Right atrium auricular region (tissue), 2 donors: Measurements from ENCODE around the gene CDK15. TPM values are rescaled to one million over a fixed set of nuclear protein-coding genes. Genes with fewer than 3 reads are reported as not detected.
A peak's percentile ranks its signal among the peaks of the same experiment; 100 is the strongest.

Source experiments
- DNase-seq: peaks from one replicate; pipeline ENCODE4 v3.0.0-alpha.2; 2019; ENCODE audit warnings: low spot score
- H3K27ac ChIP-seq, 2 donors: fragments of 200-600 bp; sonication (generic); 1 replicate in 1 of 2; 2 replicates in 1 of 2; pipeline ENCODE4 v1.5.1; 2016 to 2019
- H3K27me3 ChIP-seq, 2 donors: fragments of 200-600 bp; sonication (generic); one replicate each; pipeline versions ENCODE4 v1.5.1 to v1.6.0; 2017 to 2019
- H3K36me3 ChIP-seq: fragments of 200-600 bp; sonication (generic); one replicate; pipeline ENCODE4 v1.5.1; 2016
- H3K4me1 ChIP-seq, 2 donors: fragments of 200-600 bp; sonication (generic); one replicate each; pipeline versions ENCODE4 v1.5.1 to v1.6.0; 2017 to 2019
- H3K4me3 ChIP-seq, 2 donors: fragments of 200-600 bp; sonication (generic); 1 replicate in 1 of 2; 2 replicates in 1 of 2; pipeline ENCODE4 v1.5.1; 2017 to 2019; ENCODE audit warnings: mild to moderate bottlenecking in 1 of 2, moderate library complexity in 1 of 2
- H3K9me3 ChIP-seq, 2 donors: fragments of 200-600 bp; sonication (generic); one replicate each; pipeline ENCODE4 v1.5.1; 2019
- total RNA-seq, 2 donors: library from RNA; depleted of rRNA; stranded (reverse); fragments of >200 nt; gene quantifications; one replicate each; pipeline ENCODE4 v1.1.0, GENCODE V29; 2016
- TF ChIP-seq, protein P1 (sequence below), 2 donors: fragments of 200-600 bp; sonication (generic); IDR thresholded peaks; one replicate each; pipeline ENCODE4 v1.5.1; 2019; ENCODE audit warnings: antibody characterized with exemption in 2 of 2

CDK15 gene
- total RNA-seq, 2 donors from 2014 or later: not detected

DNA sequence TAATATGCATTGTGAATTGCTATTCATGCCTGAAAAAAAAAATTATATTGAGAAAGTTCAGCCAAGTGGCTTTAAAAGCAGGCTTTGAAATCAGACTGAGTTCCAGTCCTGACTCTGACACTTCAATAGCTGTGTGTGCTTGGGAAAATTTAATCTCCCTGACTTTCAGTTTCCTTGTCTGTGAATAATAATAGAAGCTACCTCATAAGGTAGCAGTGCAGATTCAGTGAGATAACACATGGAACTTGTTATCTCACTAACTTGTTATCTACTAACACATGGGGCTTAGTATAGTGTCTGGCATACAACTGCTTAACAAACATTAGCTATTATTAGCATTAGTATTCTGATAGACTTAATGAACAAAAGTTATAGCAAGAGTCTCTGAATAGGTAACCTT, 40.5 kb upstream of the CDK15 start:
- Histone ChIP-seq H3K4me3 (no peak overlapping the region), H3K36me3 (peaks cover 28% of the 10 kb centered on the region), H3K4me1 (peaks cover 0 to 24% of the 10 kb centered on the region in 2 donors), H3K27me3 (no peaks in the 10 kb centered on the region), H3K27ac (peak overlapping the region in 1 of 2 donors; percentile 75), H3K9me3 (no peaks in the 10 kb centered on the region)
- TF ChIP-seq, protein P1, sequence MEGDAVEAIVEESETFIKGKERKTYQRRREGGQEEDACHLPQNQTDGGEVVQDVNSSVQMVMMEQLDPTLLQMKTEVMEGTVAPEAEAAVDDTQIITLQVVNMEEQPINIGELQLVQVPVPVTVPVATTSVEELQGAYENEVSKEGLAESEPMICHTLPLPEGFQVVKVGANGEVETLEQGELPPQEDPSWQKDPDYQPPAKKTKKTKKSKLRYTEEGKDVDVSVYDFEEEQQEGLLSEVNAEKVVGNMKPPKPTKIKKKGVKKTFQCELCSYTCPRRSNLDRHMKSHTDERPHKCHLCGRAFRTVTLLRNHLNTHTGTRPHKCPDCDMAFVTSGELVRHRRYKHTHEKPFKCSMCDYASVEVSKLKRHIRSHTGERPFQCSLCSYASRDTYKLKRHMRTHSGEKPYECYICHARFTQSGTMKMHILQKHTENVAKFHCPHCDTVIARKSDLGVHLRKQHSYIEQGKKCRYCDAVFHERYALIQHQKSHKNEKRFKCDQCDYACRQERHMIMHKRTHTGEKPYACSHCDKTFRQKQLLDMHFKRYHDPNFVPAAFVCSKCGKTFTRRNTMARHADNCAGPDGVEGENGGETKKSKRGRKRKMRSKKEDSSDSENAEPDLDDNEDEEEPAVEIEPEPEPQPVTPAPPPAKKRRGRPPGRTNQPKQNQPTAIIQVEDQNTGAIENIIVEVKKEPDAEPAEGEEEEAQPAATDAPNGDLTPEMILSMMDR (IDR thresholded peaks at IDR 0.05): no peak
- no peak for DNase-seq

GRCh38 chr2:201768918-201769317, 37.4 kb upstream of the CDK15 start:
- Histone ChIP-seq H3K4me3 (peak overlapping the region in 1 of 2 donors; percentile 13), H3K4me1 (peaks cover 0 to 22% of the 10 kb centered on the region in 2 donors), H3K36me3 (peaks cover 11% of the 10 kb centered on the region), H3K9me3 (no peaks in the 10 kb centered on the region), H3K27me3 (no peaks in the 10 kb centered on the region), H3K27ac (peak overlapping the region in 1 of 2 donors; percentile 70)
- no peak for DNase-seq
- TF ChIP-seq, protein P1 (IDR thresholded peaks at IDR 0.05): no peak

DNA sequence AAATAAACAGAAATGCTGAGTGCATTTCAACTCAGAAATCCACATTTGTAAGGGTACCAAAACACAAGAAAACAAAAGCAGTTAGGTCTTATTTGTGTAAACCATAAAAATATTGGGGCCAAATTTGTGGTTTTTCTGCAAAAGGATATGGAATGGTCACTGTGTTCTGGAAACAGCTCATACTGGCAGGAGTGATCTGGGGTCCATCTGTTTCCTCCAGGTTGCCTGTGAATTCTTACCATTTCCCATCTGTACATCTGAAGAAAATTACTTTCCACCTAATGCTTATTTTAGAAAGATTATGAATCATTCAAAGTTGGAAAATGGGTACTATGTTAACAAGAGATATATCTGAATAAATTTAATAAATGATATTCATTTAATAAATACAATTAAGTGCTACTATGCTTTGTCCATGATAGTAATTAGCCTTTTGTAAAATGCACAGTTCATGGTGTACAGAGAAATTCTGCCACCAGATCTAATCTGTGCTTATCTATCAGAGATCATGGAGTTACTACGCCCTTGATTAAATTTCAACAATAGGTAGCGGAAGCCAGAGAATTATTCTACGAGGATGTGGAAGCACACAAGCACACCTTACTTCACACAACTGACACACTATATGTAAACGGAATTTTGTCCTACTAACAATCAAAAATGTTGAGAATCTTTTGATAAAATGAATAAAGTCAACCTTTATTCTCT, 36.5 kb upstream of the CDK15 start:
- Histone ChIP-seq H3K27me3 (no peaks in the 10 kb centered on the region), H3K9me3 (no peaks in the 10 kb centered on the region), H3K4me1 (peaks cover 0 to 22% of the 10 kb centered on the region in 2 donors), H3K27ac (peak overlapping the region in 1 of 2 donors; percentile 70), H3K4me3 (no peak overlapping the region), H3K36me3 (peaks cover 8% of the 10 kb centered on the region)
- TF ChIP-seq, protein P1 (IDR thresholded peaks at IDR 0.05): no peak
- DNase-seq: no peak

DNA sequence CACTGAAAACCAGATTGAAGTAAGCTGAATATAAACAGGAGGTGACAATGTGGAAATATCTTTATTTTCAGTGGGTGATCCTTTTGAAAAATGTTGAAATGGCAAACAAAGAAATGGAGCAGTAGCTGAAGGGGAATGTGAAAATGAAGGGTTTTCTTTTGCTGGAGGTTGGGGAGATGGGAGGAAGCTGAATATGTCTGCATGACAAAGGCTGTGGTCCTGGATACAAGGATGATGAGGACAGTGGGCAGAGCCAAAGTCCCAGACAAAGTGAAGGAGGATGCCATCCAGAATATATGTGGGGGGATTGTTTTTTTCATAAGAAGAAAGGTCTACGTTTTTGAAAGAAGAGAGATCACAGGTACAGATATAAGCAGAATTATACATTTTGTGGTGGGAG, 32.3 kb upstream of the CDK15 start:
- Histone ChIP-seq H3K27ac (no peak overlapping the region), H3K4me1 (peaks cover 0 to 24% of the 10 kb centered on the region in 2 donors), H3K9me3 (no peaks in the 10 kb centered on the region), H3K27me3 (no peaks in the 10 kb centered on the region), H3K36me3 (no peaks in the 10 kb centered on the region), H3K4me3 (no peak overlapping the region)
- DNase-seq: no peak
- TF ChIP-seq, protein P1 (IDR thresholded peaks at IDR 0.05): no peak

GRCh38 chr2:201774546-201774945, 31.8 kb upstream of the CDK15 start:
- H3K27me3 ChIP-seq: no peaks in the 10 kb centered on the region
- H3K27ac ChIP-seq: no peak overlapping the region
- TF ChIP-seq, protein P1 (IDR thresholded peaks at IDR 0.05): no peak
- no peak overlapping the region for H3K4me3 ChIP-seq
- H3K4me1 ChIP-seq: peaks cover 0 to 24% of the 10 kb centered on the region in 2 donors
- H3K36me3 ChIP-seq: no peaks in the 10 kb centered on the region
- no peaks in the 10 kb centered on the region for H3K9me3 ChIP-seq
- no peak for DNase-seq

DNA sequence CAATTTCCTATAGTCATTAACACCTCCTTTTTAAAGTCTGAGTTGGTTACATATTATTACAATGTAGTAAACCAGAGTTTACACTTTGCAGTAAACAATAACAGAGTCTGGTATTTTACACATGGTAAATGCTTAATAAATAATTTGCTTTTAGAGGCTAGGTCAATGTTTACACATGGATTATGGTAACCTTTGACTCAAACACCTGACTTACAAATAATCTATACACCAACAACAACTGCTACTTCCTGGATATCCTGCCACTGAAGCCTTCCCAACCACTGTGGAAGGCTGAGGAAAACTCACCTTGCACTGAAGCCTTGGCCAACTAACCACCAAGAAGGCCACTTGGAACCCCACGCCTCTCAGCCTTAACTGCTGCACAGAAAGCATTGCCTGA, 31.0 kb upstream of the CDK15 start:
- Histone ChIP-seq H3K4me3 (no peak overlapping the region), H3K9me3 (no peaks in the 10 kb centered on the region), H3K27ac (peak overlapping the region in 1 of 2 donors; percentile 49), H3K4me1 (peaks cover 0 to 27% of the 10 kb centered on the region in 2 donors), H3K27me3 (no peaks in the 10 kb centered on the region), H3K36me3 (no peaks in the 10 kb centered on the region)
- no peak for DNase-seq
- TF ChIP-seq, protein P1 (IDR thresholded peaks at IDR 0.05): no peak
